ENCODE results near the gene NCS1. TPM values are rescaled to one million over a fixed set of nuclear protein-coding genes. Genes with fewer than 3 reads are reported as not detected.

The NCS1 gene
- total and polyA plus RNA-seq, 2 donors = 32.5 to 83.9 TPM

- WGBS = 76% methylated on average over 4 of the region's 4 CpGs
- Histone ChIP-seq H3K4me3 (ENCODE audit: low read depth, low read length) (no peak overlapping the region), H3K36me3 (ENCODE audit: insufficient read depth) (no peaks in the 10 kb centered on the region), H3K4me1 (ENCODE audit: insufficient read depth) (no peaks in the 10 kb centered on the region), H3K27ac (ENCODE audit: low read depth) (no peak overlapping the region)
- no peak for DNase-seq (ENCODE audit: extremely low spot score)
Measured at GRCh38 chr9:130197888-130198287, 25.7 kb downstream of the NCS1 start.

- DNase-seq (ENCODE audit: extremely low spot score) = no peak
Measured at GRCh38 chr9:130198501-130199179, 26.4 kb downstream of the NCS1 start.

GRCh38 chr9:130199605-130200004 is 27.4 kb downstream of the NCS1 start:
- Histone ChIP-seq H3K4me3 (ENCODE audit: low read depth, low read length) (no peak overlapping the region), H3K36me3 (ENCODE audit: insufficient read depth) (no peaks in the 10 kb centered on the region), H3K27ac (ENCODE audit: low read depth) (no peak overlapping the region), H3K4me1 (ENCODE audit: insufficient read depth) (no peaks in the 10 kb centered on the region)
- DNase-seq (ENCODE audit: extremely low spot score) = no peak
- 50% methylated on average over 8 of the region's 8 CpGs for WGBS

More at GRCh38 chr9:130198501-130199179, 26.4 kb downstream of the NCS1 start:
- H3K4me1 ChIP-seq (ENCODE audit: insufficient read depth) = no peaks in the 10 kb centered on the region
- H3K36me3 ChIP-seq (ENCODE audit: insufficient read depth) = no peaks in the 10 kb centered on the region
- no peak overlapping the region for H3K27ac ChIP-seq (ENCODE audit: low read depth)
- H3K4me3 ChIP-seq (ENCODE audit: low read depth, low read length) = no peak overlapping the region
- WGBS = 78% methylated on average over 12 of the region's 12 CpGs

GRCh38 chr9:130200038-130200849 is 28.0 kb downstream of the NCS1 start:
- no peak for DNase-seq (ENCODE audit: extremely low spot score)
- H3K27ac ChIP-seq (ENCODE audit: low read depth) = no peak overlapping the region
- H3K4me1 ChIP-seq (ENCODE audit: insufficient read depth) = no peaks in the 10 kb centered on the region
- no peak overlapping the region for H3K4me3 ChIP-seq (ENCODE audit: low read depth, low read length)
- H3K36me3 ChIP-seq (ENCODE audit: insufficient read depth) = no peaks in the 10 kb centered on the region
- 48% methylated on average over 17 of the region's 17 CpGs for WGBS

- H3K4me3 ChIP-seq (ENCODE audit: low read depth, low read length) = no peak overlapping the region
- no peaks in the 10 kb centered on the region for H3K4me1 ChIP-seq (ENCODE audit: insufficient read depth)
- no peak for DNase-seq (ENCODE audit: extremely low spot score)
- no peaks in the 10 kb centered on the region for H3K36me3 ChIP-seq (ENCODE audit: insufficient read depth)
- 74% methylated on average over 12 of the region's 12 CpGs for WGBS
- H3K27ac ChIP-seq (ENCODE audit: low read depth) = no peak overlapping the region
Measured at GRCh38 chr9:130201399-130201873, 29.2 kb downstream of the NCS1 start.

GRCh38 chr9:130201974-130202373 is 29.8 kb downstream of the NCS1 start:
- H3K4me1 ChIP-seq (ENCODE audit: insufficient read depth) = no peaks in the 10 kb centered on the region
- WGBS = 84% methylated on average over 8 of the region's 8 CpGs
- DNase-seq (ENCODE audit: extremely low spot score) = no peak
- H3K4me3 ChIP-seq (ENCODE audit: low read depth, low read length) = no peak overlapping the region
- no peak overlapping the region for H3K27ac ChIP-seq (ENCODE audit: low read depth)
- no peaks in the 10 kb centered on the region for H3K36me3 ChIP-seq (ENCODE audit: insufficient read depth)

- 95% methylated on average over 5 of the region's 5 CpGs for WGBS
- Histone ChIP-seq H3K27ac (ENCODE audit: low read depth) (no peak overlapping the region), H3K36me3 (ENCODE audit: insufficient read depth) (no peaks in the 10 kb centered on the region), H3K4me1 (ENCODE audit: insufficient read depth) (no peaks in the 10 kb centered on the region), H3K4me3 (ENCODE audit: low read depth, low read length) (no peak overlapping the region)
- no peak for DNase-seq (ENCODE audit: extremely low spot score)
Measured at GRCh38 chr9:130204341-130204740, 32.1 kb downstream of the NCS1 start.

GRCh38 chr9:130204959-130205358 is 32.8 kb downstream of the NCS1 start:
- WGBS = 86% methylated on average over 12 of the region's 12 CpGs
- no peaks in the 10 kb centered on the region for H3K36me3 ChIP-seq (ENCODE audit: insufficient read depth)
- no peak overlapping the region for H3K27ac ChIP-seq (ENCODE audit: low read depth)
- H3K4me1 ChIP-seq (ENCODE audit: insufficient read depth) = no peaks in the 10 kb centered on the region
- H3K4me3 ChIP-seq (ENCODE audit: low read depth, low read length) = no peak overlapping the region
- no peak for DNase-seq (ENCODE audit: extremely low spot score)

- Histone ChIP-seq H3K27ac (ENCODE audit: low read depth) (no peak overlapping the region), H3K36me3 (ENCODE audit: insufficient read depth) (no peaks in the 10 kb centered on the region), H3K4me1 (ENCODE audit: insufficient read depth) (no peaks in the 10 kb centered on the region), H3K4me3 (ENCODE audit: low read depth, low read length) (no peak overlapping the region)
- WGBS = 96% methylated on average over 5 of the region's 5 CpGs
- no peak for DNase-seq (ENCODE audit: extremely low spot score)
Measured at GRCh38 chr9:130205912-130206311, 33.7 kb downstream of the NCS1 start.

- no peak for DNase-seq (ENCODE audit: extremely low spot score)
Measured at GRCh38 chr9:130206579-130206978, 34.4 kb downstream of the NCS1 start.

GRCh38 chr9:130207241-130207992 is 35.2 kb downstream of the NCS1 start:
- Histone ChIP-seq H3K27ac (ENCODE audit: low read depth) (no peak overlapping the region), H3K4me1 (ENCODE audit: insufficient read depth) (no peaks in the 10 kb centered on the region)
- DNase-seq (ENCODE audit: extremely low spot score) = no peak

More at GRCh38 chr9:130206579-130206978, 34.4 kb downstream of the NCS1 start:
- no peak overlapping the region for H3K27ac ChIP-seq (ENCODE audit: low read depth)
- H3K4me3 ChIP-seq (ENCODE audit: low read depth, low read length) = no peak overlapping the region
- 87% methylated on average over 16 of the region's 16 CpGs for WGBS
- no peaks in the 10 kb centered on the region for H3K4me1 ChIP-seq (ENCODE audit: insufficient read depth)
- no peaks in the 10 kb centered on the region for H3K36me3 ChIP-seq (ENCODE audit: insufficient read depth)

GRCh38 chr9:130208600-130209347 is 36.6 kb downstream of the NCS1 start:
- no peaks in the 10 kb centered on the region for H3K36me3 ChIP-seq (ENCODE audit: insufficient read depth)
- H3K4me1 ChIP-seq (ENCODE audit: insufficient read depth) = no peaks in the 10 kb centered on the region
- no peak overlapping the region for H3K27ac ChIP-seq (ENCODE audit: low read depth)
- no peak overlapping the region for H3K4me3 ChIP-seq (ENCODE audit: low read depth, low read length)
- DNase-seq (ENCODE audit: extremely low spot score) = no peak
- WGBS = 68% methylated on average over 26 of the region's 26 CpGs

More at GRCh38 chr9:130207241-130207992, 35.2 kb downstream of the NCS1 start:
- 73% methylated on average over 17 of the region's 17 CpGs for WGBS
- Histone ChIP-seq H3K4me3 (ENCODE audit: low read depth, low read length) (no peak overlapping the region), H3K36me3 (ENCODE audit: insufficient read depth) (no peaks in the 10 kb centered on the region)

GRCh38 chr9:130209422-130209821 is 37.2 kb downstream of the NCS1 start:
- DNase-seq (ENCODE audit: extremely low spot score) = no peak
- H3K4me3 ChIP-seq (ENCODE audit: low read depth, low read length) = no peak overlapping the region
- H3K36me3 ChIP-seq (ENCODE audit: insufficient read depth) = no peaks in the 10 kb centered on the region
- H3K27ac ChIP-seq (ENCODE audit: low read depth) = no peak overlapping the region
- 39% methylated on average over 14 of the region's 14 CpGs for WGBS
- no peaks in the 10 kb centered on the region for H3K4me1 ChIP-seq (ENCODE audit: insufficient read depth)
